ENCODE results near the gene DIS3L2. TPM values are rescaled to one million over a fixed set of nuclear protein-coding genes. Genes with fewer than 3 reads are reported as not detected.

The DIS3L2 gene
- total RNA-seq, 1 donor from 2014 or later, result 24.0 TPM

GRCh38 chr2:232009639-232010274 is 48.2 kb downstream of the DIS3L2 start:
- FAIRE-seq (peak; percentile 13), DNase-seq (ENCODE audit: low read depth) (no peak)
- TF ChIP-seq CTCF (IDR thresholded peaks at IDR 0.05; ENCODE audit: insufficient read depth, low read depth, low read length) (no peak), EZH2 (IDR thresholded peaks at IDR 0.05; ENCODE audit: insufficient read depth, low read length) (no peak)
- H3K4me3 Mint-ChIP-seq (ENCODE audit: unreplicated experiment), result no peak overlapping the region
- Histone ChIP-seq H3K9ac (ENCODE audit: low read length) (no peak overlapping the region), H3K4me1 (ENCODE audit: insufficient read depth, low read length) (peaks cover 26% of the 10 kb centered on the region), H3K27ac (ENCODE audit: low read depth, low read length) (no peak overlapping the region), H3K4me2 (ENCODE audit: low read length) (peak overlapping the region; percentile 15), H4K20me1 (ENCODE audit: insufficient read depth, low read length) (peaks cover 58% of the 10 kb centered on the region), H3K79me2 (ENCODE audit: insufficient read depth, low read length) (peaks cover 23% of the 10 kb centered on the region), H3K36me3 (ENCODE audit: insufficient read depth, low read length) (no peaks in the 10 kb centered on the region), H3K27me3 (ENCODE audit: insufficient read depth, low read length) (no peaks in the 10 kb centered on the region), H3K9me3 (ENCODE audit: insufficient read depth, low read depth, low read length) (no peaks in the 10 kb centered on the region), H3K4me3 (ENCODE audit: insufficient read depth, low read depth, low read length) (no peak overlapping the region), H2AFZ (ENCODE audit: low read depth, low read length) (no peak overlapping the region)
- H3K27ac Mint-ChIP-seq (ENCODE audit: unreplicated experiment), result peak overlapping the region; percentile 78
- no peaks in the 10 kb centered on the region for H3K9me3 Mint-ChIP-seq (ENCODE audit: unreplicated experiment)
- peaks cover 22% of the 10 kb centered on the region for H3K4me1 Mint-ChIP-seq (ENCODE audit: low read depth, unreplicated experiment)
- peaks cover 7% of the 10 kb centered on the region for H3K36me3 Mint-ChIP-seq (ENCODE audit: low read depth, unreplicated experiment)
- H3K27me3 Mint-ChIP-seq (ENCODE audit: low read depth, unreplicated experiment), result no peaks in the 10 kb centered on the region

- Mint-ChIP-seq H3K9me3 (ENCODE audit: unreplicated experiment) (no peaks in the 10 kb centered on the region), H3K36me3 (ENCODE audit: low read depth, unreplicated experiment) (peaks cover 12% of the 10 kb centered on the region), H3K27me3 (ENCODE audit: low read depth, unreplicated experiment) (no peaks in the 10 kb centered on the region), H3K27ac (ENCODE audit: unreplicated experiment) (no peak overlapping the region), H3K4me3 (ENCODE audit: unreplicated experiment) (no peak overlapping the region), H3K4me1 (ENCODE audit: low read depth, unreplicated experiment) (peaks cover 16% of the 10 kb centered on the region)
- H3K4me1 ChIP-seq (ENCODE audit: insufficient read depth, low read length), result peaks cover 26% of the 10 kb centered on the region
- peaks cover 11% of the 10 kb centered on the region for H3K79me2 ChIP-seq (ENCODE audit: insufficient read depth, low read length)
- peaks cover 57% of the 10 kb centered on the region for H4K20me1 ChIP-seq (ENCODE audit: insufficient read depth, low read length)
- no peak overlapping the region for H3K4me3 ChIP-seq (ENCODE audit: insufficient read depth, low read depth, low read length)
- DNase-seq (ENCODE audit: low read depth) (peak; percentile 93), FAIRE-seq (peak; percentile 93)
- H2AFZ ChIP-seq (ENCODE audit: low read depth, low read length), result no peak overlapping the region
- H3K9ac ChIP-seq (ENCODE audit: low read length), result peak overlapping the region; percentile 37
- TF ChIP-seq EZH2 (IDR thresholded peaks at IDR 0.05; ENCODE audit: insufficient read depth, low read length) (no peak), CTCF (IDR thresholded peaks at IDR 0.05; ENCODE audit: insufficient read depth, low read depth, low read length) (no peak)
- no peaks in the 10 kb centered on the region for H3K9me3 ChIP-seq (ENCODE audit: insufficient read depth, low read depth, low read length)
- H3K36me3 ChIP-seq (ENCODE audit: insufficient read depth, low read length), result no peaks in the 10 kb centered on the region
- H3K4me2 ChIP-seq (ENCODE audit: low read length), result peak overlapping the region; percentile 69
- no peaks in the 10 kb centered on the region for H3K27me3 ChIP-seq (ENCODE audit: insufficient read depth, low read length)
- peak overlapping the region; percentile 57 for H3K27ac ChIP-seq (ENCODE audit: low read depth, low read length)
Observed at GRCh38 chr2:232013701-232014353, 52.3 kb downstream of the DIS3L2 start.

- FAIRE-seq (no peak), DNase-seq (ENCODE audit: low read depth) (no peak)
- H2AFZ ChIP-seq (ENCODE audit: low read depth, low read length), result no peak overlapping the region
- peaks cover 19% of the 10 kb centered on the region for H3K4me1 ChIP-seq (ENCODE audit: insufficient read depth, low read length)
- TF ChIP-seq EZH2 (IDR thresholded peaks at IDR 0.05; ENCODE audit: insufficient read depth, low read length) (no peak), CTCF (IDR thresholded peaks at IDR 0.05; ENCODE audit: insufficient read depth, low read depth, low read length) (no peak)
- no peaks in the 10 kb centered on the region for H3K9me3 ChIP-seq (ENCODE audit: insufficient read depth, low read depth, low read length)
- peak overlapping the region; percentile 69 for H3K4me2 ChIP-seq (ENCODE audit: low read length)
- H3K27me3 ChIP-seq (ENCODE audit: insufficient read depth, low read length), result no peaks in the 10 kb centered on the region
- peaks cover 8% of the 10 kb centered on the region for H3K4me1 Mint-ChIP-seq (ENCODE audit: low read depth, unreplicated experiment)
- H3K27me3 Mint-ChIP-seq (ENCODE audit: low read depth, unreplicated experiment), result no peaks in the 10 kb centered on the region
- no peak overlapping the region for H3K4me3 ChIP-seq (ENCODE audit: insufficient read depth, low read depth, low read length)
- H4K20me1 ChIP-seq (ENCODE audit: insufficient read depth, low read length), result peaks cover 57% of the 10 kb centered on the region
- no peak overlapping the region for H3K9ac ChIP-seq (ENCODE audit: low read length)
- H3K27ac Mint-ChIP-seq (ENCODE audit: unreplicated experiment), result no peak overlapping the region
- peaks cover 11% of the 10 kb centered on the region for H3K79me2 ChIP-seq (ENCODE audit: insufficient read depth, low read length)
- peaks cover 12% of the 10 kb centered on the region for H3K36me3 Mint-ChIP-seq (ENCODE audit: low read depth, unreplicated experiment)
- no peaks in the 10 kb centered on the region for H3K36me3 ChIP-seq (ENCODE audit: insufficient read depth, low read length)
- no peaks in the 10 kb centered on the region for H3K9me3 Mint-ChIP-seq (ENCODE audit: unreplicated experiment)
- peak overlapping the region; percentile 17 for H3K4me3 Mint-ChIP-seq (ENCODE audit: unreplicated experiment)
- H3K27ac ChIP-seq (ENCODE audit: low read depth, low read length), result no peak overlapping the region
Observed at GRCh38 chr2:232014681-232015080, 53.2 kb downstream of the DIS3L2 start.
